Measurements from ENCODE around the gene TRDMT1. TPM values are rescaled to one million over a fixed set of nuclear protein-coding genes. Genes with fewer than 3 reads are reported as not detected.

Gene TRDMT1
- total and polyA plus RNA-seq, 7 experiments from 2014 or later: 9.7 to 30.6 (median 15.2) TPM

DNA sequence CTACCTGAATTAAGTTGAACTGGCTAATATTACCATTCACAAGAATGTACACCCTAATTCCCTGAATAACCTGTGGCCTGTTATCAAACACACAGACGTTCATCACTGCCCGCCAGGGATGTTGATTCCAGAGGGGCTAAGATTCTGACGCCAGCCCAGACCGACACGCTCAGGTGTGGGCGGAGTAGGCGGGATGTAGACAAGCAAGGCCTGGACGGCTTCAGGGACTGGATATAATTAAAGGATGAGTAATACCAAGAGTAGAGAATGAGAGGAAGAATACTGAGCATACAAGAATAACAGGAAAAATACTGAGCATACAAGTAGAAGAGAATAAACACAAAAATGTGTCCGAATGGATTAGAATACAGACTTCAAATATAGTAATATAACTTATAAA lies 100.9 kb downstream of the TRDMT1 start:
- Mint-ChIP-seq H3K9me3 (peaks cover 0 to 5% (median 0%) of the 10 kb centered on the region in 11 donors), H3K27me3 (no peaks in the 10 kb centered on the region), H3K4me3 (no peak overlapping the region), H3K4me1 (peaks cover 0 to 2% (median 0%) of the 10 kb centered on the region in 7 donors), H3K27ac (peak overlapping the region in 1 of 9 donors; percentile 56), H3K36me3 (peaks cover 2 to 52% (median 27%) of the 10 kb centered on the region in 5 donors)
- Histone ChIP-seq H3K9me3 (ENCODE audit: control insufficient read depth in 2 of 3, low read length in 3 of 3) (no peaks in the 10 kb centered on the region), H3K27ac (ENCODE audit: low read depth, low read length) (no peak overlapping the region), H3K4me1 (ENCODE audit: control insufficient read depth in 2 of 2, insufficient read depth in 2 of 2, low read length in 2 of 2) (no peaks in the 10 kb centered on the region), H3K36me3 (ENCODE audit: control insufficient read depth in 2 of 3, insufficient read depth in 3 of 3, low read length in 3 of 3) (peaks cover 0 to 12% (median 4%) of the 10 kb centered on the region in 3 experiments), H3K4me3 (ENCODE audit: low read length) (no peak overlapping the region), H3K27me3 (ENCODE audit: control insufficient read depth in 2 of 2, insufficient read depth in 2 of 2, low read length in 2 of 2) (no peaks in the 10 kb centered on the region)
- intact Hi-C loops (cut with micrococcal nuclease): no loop called here
- ATAC-seq (no peak), DNase-seq (no peak)
- CTCF ChIA-PET: no interaction called here
- POLR2A ChIA-PET: no interaction called here

DNA sequence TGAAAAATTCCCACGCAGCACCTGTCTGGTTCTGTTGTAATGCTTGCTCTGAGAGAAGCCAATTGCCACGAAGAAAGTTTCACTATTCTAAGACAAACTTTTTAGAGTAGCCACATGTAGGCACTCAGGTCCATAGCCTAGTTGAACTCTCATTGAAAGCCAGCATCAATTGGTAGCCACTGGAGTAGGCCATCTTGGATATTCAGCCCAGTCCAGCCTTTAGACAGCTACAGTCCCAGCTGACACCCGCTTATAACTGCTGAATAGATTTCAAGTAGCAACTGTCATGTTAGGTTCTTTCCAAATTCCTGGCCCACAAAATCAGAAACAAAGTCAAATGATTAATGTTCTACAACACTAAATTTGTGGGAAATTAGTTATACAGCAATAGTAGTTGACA lies 103.5 kb downstream of the TRDMT1 start:
- Mint-ChIP-seq H3K27ac (no peak overlapping the region), H3K4me1 (peaks cover 0 to under 1% (median 0%) of the 10 kb centered on the region in 7 donors), H3K36me3 (peaks cover 0 to 46% (median 27%) of the 10 kb centered on the region in 5 donors), H3K4me3 (no peak overlapping the region), H3K27me3 (no peaks in the 10 kb centered on the region), H3K9me3 (peaks cover 0 to 10% (median 0%) of the 10 kb centered on the region in 11 donors)
- ATAC-seq: no peak
- Histone ChIP-seq H3K36me3 (ENCODE audit: control insufficient read depth in 2 of 3, insufficient read depth in 3 of 3, low read length in 3 of 3) (peaks cover 0 to 3% (median 0%) of the 10 kb centered on the region in 3 experiments), H3K27ac (ENCODE audit: low read depth, low read length) (no peak overlapping the region), H3K4me1 (ENCODE audit: control insufficient read depth in 2 of 2, insufficient read depth in 2 of 2, low read length in 2 of 2) (no peaks in the 10 kb centered on the region), H3K4me3 (ENCODE audit: low read length) (no peak overlapping the region), H3K9me3 (ENCODE audit: control insufficient read depth in 2 of 3, low read length in 3 of 3) (no peaks in the 10 kb centered on the region), H3K27me3 (ENCODE audit: control insufficient read depth in 2 of 2, insufficient read depth in 2 of 2, low read length in 2 of 2) (no peaks in the 10 kb centered on the region)
- intact Hi-C loops (cut with micrococcal nuclease): no loop called here
- CTCF ChIA-PET: no interaction called here
- no peak for DNase-seq
- POLR2A ChIA-PET: no interaction called here

Other genes with a start within 250 kb of the TRDMT1 start
- 10 to 100 TPM in 2 of 5 experiments, 1 to 10 TPM in 2, under 1 TPM in 1; 0.75 to 17.5 (median 8.9) TPM for gene CUBN, start 71.9 kb downstream of the TRDMT1 start, total RNA-seq
- under 1 TPM; 0.39 to 0.46 TPM for gene CUBN, start 71.9 kb downstream of the TRDMT1 start, polyA plus RNA-seq
- 1,000 to 10,000 TPM in 3 of 5 experiments, 100 to 1,000 TPM in 2; 498 to 2,181 (median 1,002) TPM for gene VIM, start 26.6 kb upstream of the TRDMT1 start, total RNA-seq
- gene VIM, start 26.6 kb upstream of the TRDMT1 start, polyA plus RNA-seq: 100 to 1,000 TPM; 399 to 546 TPM